Mesenteric fat pad (tissue), 1 donor: Measurements from ENCODE around the gene SUSD1. TPM values are rescaled to one million over a fixed set of nuclear protein-coding genes. Genes with fewer than 3 reads are reported as not detected.

Experiments
- DNase-seq: peaks from one replicate; pipeline ENCODE4 v3.0.0-alpha.2; 2020; ENCODE audit warnings: low spot score
- total RNA-seq: library from RNA; stranded (reverse); fragmentation: NEBNext Ultra II Directional; extraction: Animal tissue kit (Norgen Biotek cat#: 25700); gene quantifications from one replicate; pipeline ENCODE4 v1.2.1, GENCODE V29; 2021
- donor health status: DM: yes; HTN: yes; CAD: no.

The SUSD1 gene
- total RNA-seq, 1 donor from 2014 or later, result 18.9 TPM

DNA sequence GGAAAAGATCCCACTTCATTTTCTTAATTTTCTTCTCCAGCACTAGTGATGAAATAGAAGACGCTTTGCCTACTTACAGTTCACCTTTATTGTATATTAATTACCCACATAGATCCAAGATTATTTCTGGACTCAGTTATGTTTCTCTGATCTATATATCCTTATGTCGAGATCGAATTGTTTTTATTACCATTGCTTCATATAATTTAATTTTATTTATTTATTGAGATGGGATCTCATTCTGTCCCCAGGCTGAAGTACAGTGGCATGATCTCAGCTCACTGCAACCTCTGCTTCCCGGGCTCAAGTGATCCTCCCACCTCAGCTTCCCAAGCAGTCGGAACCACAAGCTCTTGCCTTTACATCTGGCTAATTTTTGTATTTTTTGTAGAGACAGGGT, 157.2 kb downstream of the SUSD1 start:
- no peak for DNase-seq

DNA sequence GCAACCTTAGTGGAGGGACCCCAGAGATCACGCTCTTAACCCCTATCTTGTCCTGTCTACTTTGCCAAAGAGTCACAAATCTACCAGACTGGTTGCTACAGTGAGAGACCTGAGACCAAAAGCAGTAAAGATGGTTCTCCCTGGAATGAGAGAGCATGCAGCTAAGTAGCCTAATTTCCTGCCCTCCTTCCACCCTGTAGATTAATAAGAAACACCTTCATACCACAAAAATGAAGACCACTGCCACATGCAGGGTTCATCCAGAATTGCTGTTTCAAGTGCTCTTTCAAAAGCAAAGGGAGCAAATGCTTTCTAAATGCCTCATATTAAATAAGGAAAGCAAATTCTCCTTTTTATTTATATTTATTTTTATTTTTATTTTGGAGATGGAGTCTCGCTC, 159.4 kb downstream of the SUSD1 start:
- DNase-seq, result no peak

DNA sequence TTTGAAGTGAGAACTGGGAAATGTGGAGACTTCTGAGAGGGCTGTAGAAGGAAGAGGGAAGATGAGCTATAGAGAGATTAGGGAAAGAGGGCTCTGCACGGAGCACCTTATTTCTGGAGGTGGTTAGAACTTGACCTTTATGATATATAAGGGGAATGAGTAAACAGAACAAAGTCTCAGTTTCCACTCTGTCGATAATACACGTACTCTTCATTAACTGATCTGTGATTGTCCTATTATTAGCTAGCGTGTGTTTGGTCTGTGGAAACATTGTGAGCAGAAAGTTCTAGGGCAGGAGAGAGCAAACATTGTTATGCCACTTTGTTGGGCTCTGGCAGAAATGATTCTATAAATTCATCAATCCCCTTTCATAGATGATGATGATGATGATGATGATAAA, 159.9 kb downstream of the SUSD1 start:
- DNase-seq, result no peak

DNA sequence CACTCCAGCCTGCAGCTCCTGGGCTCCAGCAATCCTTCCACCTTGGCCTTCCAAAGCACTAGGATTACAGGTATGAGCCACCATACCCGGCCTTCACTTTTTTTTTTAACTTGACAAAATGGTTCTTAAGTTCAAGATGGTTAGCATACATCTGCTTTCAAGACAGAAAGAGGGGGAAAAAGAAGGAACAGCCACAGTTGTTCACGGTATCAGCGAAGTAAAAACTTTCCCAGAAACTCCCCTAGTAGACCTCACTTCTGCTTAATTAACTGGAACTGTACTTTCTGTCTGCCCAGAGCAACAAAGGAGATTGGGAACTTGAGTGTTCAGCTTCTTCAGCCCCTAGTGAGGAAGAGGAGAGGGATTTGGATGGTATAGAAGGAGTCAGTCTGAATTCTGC, 161.8 kb downstream of the SUSD1 start:
- no peak for DNase-seq

DNA sequence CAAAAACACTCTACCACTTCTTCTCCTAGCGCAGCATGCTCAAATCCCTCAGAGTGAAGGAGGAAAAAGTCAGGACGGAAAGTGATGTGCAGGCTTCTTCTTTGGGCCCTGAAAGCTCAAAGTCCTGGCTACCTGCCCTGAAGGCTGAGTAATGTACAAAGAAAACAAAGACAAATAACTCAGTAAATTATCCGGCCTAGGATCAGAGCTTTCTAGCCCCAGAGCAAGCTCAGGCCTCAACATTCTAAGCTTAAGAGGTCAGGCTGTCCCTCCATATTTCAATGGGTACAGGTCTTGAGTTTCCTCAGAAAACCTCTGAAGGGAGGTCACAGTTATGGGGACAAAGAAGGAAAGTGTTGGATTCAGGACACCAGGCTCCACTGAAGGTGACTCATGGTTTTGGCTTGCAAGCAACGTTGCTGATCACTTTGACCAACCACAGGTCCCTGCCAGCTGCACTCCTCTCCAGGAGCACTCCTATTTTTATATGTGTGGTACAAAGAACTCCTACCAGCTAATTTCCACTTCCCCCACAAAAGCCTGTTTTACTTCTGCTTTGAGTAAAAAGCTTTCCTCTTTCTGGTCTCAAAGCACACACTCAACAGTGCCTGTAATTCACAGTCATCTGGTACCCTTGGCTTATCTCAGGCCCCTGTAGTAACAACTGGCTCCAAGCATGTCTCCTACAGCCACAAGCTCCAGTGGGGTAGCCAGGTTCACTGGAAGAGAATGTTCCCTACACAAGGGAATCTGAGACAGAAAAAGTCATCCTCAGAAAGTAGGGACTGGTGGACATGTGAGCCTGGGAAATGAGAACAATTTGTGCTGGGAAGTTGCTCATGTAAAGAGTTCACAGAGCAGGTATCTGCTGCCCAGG, 162.8 kb downstream of the SUSD1 start:
- DNase-seq, result no peak

DNA sequence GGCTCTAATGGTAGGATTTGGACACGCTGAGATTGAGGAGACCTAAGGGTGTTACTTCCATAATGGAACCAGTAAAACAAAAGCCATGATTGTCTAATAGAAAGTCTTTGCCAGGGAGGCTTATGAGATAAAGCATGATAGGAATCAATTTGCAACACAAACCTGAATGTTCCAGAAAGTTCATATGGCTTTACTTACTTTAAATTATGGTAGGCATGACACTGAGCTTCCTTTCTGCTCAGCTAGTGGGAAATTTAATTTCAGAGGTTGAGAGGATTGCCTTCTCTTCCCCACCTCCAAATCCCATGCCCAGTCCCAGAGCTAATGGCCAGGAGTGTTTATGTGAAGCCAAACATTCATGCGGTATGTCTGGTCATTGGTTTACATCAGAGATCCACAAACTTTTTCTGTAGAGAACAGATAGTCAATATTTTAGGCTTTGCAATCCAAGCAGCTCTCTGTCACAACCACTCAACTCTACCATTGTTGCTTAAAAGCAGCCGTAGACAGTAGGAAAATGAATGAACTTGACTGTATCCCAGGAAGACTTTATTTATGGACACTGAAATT, 164.0 kb downstream of the SUSD1 start:
- DNase-seq, result no peak

DNA sequence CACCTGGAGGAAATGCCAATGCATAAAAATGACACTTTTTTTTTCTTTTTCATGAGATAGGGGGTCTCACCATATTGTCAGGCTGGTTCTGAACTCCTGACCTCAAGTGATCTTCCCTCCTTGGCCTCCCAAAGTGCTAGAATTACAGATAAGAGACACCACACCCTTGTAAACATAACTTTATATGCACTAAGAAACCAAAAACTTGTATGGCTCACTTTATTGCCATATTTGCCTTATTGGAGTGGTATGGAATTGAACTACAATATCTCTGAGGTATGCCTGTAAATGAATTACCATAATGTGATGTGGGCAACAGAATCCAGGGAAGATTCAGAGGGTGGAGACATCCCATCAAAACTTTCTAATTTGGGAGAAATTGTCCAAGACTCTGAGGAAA, 164.6 kb downstream of the SUSD1 start:
- DNase-seq, result no peak

DNA sequence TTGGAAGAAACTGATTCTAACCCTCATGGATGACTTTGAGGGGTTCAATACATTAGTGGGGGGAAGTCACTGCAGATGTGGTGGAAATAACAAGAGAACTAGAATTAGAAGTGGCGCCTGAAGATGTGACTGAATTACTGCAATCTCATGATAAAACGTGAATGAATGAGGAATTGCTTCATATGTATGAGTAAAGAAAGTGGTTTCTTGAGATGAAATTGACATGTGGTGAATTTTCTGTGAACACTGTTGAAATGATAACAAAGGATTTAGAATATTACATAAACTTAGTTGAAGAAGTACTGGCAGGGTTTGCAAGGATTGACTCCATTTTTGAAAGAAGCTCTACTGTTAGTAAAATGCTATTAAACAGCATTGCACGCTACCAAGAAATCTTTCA, 165.4 kb downstream of the SUSD1 start:
- no peak for DNase-seq

DNA sequence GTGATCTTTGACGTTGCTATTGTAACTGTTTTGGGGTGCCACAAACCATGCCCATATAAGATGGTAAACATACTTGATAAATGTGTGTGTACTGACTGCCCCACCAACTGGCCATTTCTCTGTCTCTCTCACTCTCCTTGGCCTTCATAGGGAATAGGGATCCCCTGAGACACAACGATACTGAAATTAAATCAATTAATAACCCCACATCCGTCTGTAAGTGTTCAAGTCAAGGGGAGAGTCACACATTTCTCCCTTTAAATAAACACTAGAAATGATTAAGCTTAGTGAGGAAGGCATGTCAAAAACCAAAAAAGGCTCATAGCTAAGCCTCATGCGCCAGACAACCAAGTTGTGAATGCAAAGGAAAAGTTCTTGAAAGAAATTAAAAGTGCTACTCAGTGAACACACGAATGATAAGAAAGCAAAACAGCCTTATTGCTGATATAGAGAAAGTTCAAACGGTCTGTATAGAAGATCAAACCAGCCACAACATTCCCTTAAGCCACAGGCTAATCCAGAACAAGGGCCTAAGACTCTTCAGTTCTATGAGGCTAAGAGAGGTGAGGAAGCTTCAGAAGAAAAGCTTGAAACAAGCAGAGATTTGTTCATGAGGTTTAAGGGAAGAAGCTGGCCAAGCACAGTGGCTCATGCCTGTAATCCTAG, 167.4 kb downstream of the SUSD1 start:
- DNase-seq, result no peak

DNA sequence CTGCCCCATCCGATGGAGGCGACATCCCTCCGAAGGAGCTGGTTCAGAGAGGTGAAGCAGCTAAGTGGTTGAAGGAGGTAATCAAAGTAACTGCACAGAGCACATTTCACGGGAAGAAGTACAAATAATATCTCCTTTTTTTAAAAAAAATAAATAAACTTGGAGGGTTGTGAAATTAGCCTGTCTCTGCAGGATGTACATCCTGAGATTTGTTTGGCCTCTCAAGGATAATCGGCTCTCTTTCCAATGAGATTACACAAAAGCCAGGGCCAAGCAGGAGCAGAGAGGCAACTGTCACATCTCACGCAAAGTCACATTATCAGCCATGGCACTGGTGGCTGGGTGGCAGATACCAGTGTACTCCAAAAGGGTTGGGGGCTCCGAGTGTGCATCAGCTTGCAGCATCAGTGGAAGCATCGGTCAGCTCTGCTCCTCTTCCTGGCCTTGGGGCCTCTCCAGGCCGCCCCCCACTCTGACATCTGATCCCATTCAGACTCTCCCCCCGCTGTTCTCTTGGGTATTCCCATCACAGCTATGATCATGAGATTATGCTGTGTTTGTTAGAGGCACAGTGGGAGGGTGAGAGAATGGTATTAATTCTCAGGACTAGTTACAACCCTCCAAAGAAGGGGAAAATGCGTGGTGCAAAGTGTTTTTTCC, 168.6 kb downstream of the SUSD1 start:
- DNase-seq, result no peak

DNA sequence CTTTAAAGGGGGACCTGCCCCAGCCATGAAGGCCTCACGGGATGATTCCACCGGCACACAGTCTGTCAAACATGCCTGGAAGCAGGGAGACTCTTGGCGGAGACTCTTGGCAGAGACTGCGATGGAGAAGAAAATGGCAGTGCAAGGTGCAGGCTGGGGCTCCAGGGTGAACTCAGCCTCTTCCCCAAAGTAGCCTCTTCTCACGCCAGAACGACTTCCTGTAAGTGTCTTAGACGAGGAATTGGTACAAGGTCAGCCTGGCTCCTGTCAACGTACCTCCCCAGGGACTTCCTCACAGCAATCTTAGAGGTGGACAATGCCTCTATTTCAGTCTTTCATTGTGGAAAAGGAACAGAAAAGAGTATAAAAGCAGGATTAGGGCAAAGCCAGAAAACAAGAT, 169.2 kb downstream of the SUSD1 start:
- DNase-seq, result no peak

DNA sequence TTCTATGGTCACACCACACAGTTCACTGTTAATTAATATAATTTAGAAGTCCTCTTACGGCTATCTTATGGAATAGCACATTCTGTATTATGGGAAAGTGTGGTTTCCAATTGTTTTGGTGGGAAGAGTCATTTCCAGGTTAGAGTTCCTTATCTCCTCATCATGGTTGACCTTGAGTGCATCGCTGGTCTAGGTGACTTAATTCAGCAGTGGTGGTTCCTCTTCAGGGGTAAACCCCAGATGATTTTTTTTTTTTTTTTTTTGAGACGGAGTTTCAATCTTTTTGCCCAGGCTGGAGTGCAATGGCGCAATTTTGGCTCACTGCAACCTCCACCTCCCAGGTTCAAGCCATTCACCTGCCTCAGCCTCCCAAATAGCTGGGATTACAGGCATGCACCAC, 171.6 kb downstream of the SUSD1 start:
- no peak for DNase-seq

DNA sequence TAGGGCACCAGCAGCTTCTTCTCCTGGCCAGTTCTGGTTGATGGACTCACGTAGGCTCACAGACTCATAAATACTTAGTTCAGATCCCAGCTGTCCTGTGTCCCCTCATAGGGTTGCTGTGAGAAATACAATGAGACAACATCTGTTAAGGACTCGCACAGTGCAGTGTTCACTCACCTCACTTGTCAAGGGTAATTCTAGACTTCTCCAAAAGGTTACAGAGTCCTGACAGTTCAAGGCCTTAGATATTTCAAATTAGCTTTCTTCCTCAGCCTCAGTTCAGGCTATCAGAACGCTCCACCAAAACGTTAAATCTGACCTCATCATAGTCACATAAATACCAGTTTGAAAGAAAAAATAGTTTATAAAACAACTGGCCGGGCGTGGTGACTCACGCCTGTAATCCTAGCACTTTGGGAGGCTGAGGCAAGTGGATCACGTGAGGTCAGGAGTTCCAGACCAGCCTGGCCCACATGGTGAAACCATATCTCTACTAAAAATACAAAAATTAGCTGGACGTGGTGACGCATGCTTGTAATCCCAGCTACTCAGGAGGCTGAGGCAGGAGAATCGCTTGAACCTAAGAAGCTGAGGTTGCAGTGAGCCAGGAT, 172.1 kb downstream of the SUSD1 start:
- DNase-seq, result no peak

DNA sequence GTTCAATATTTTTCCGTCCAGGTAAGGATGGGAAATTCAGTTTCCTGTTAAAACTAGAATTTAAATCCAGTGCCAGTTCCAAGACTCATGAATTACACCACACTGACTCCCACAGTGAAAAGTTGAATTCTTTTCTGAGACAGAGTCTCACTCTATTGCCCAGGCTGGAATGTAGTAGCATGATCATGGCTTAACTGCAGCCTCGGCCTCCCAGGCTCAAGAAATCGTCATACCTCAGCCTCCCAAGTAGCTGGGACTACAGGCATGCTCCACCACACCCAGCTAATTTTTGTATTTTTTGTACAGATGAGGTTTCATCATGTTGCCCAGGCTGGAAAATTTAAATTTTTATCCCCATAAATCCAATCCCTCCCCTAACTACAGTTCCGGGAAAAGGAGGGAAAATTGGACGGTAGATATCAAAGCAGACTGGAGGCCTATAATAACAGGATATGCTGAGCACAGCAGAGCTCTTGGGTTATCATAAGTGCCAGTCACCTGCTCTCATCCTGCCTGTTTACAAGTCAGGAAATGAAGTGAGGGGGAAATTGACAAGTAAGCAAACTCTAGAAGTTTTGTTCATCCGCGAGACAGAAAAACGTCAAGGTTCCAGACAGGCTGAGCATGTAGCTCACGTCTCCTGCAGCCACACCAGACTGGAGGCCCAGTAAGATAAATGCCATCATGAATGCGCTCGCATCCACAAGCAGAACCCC, 172.8 kb downstream of the SUSD1 start:
- no peak for DNase-seq

DNA sequence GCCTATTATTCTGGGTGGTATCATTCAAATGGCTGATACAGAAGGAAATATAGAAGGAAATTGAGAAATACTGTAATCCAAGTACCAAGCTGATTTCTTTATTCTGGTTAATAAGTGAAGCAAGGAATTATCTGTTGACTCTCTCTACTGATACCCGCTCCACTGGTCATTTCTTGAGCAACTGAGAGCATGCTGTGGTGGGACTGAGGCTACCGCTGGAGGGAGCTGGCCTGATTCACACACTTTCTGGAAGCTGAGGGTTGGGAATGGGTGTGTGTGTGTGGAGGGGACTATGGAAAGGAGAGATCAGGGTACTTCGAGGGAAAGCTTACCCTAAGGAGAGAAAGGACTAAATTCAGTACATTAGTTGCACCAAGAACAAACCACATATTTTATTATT, 174.4 kb downstream of the SUSD1 start:
- DNase-seq, result no peak

DNA sequence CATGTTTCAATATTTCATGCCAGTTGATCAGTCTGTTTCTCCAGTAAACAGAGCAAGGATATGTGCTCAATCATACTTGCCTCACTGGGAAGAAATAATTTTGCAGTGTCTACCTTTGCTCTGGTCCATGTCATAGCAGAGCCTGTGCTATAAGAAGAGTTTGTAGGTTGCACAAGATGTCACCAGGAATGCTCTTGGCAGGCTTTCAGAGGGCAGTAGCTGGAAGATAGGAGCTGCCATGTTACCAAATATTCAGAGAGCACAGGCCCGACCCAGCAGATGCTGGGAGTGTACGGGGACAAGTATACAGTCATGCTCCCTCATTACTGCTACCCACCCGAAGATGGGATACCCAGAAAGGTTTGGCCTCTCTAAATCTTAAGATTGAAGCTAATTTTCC, 175.8 kb downstream of the SUSD1 start:
- DNase-seq, result no peak

DNA sequence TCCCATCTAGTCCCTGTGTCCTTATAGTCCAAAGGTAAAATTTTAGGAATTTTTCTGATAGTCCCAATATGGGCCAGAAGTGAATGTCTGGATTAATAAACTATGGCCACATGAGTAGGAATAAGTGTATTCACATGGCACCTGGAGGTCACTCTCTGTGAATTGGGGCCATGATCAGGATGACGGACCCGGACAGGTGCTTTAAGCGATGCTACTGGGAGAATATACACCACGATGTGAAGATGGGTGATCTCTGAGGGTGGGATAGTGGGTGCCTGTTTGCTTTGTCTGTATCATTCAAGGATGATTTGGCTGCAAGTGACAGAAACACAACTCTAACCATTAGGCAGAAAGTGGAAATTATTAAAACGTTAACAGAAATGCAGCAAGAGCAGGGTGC, 177.3 kb downstream of the SUSD1 start:
- DNase-seq, result no peak

DNA sequence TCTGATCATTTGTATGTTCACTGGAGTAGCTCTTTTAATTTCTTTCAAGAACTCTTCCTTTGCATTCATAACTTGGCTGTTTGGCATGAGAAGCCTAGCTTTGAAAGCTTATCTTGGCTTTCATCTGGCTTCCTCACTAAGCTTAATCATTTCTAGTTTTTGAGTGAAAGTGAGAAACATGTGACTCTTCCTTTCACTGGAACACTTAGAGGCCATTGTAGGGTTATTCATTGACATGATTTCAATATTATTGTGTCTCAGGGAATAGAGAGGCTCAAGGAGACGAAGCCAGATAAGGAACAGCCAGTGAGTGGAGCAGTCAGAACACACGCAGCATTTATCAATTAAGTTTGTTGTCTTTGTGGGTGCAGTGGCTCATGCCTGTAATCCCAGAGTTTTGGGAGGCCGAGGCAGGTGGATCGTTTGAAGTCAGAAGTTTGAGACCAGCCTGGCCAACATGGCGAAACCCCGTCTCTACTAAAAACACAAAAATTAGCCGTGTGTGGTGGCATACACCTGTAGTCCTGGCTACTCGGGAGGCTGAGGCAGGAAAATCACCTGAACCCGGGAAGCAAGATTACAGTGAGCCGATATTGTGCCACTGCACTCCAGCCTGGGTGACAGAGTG, 180.2 kb downstream of the SUSD1 start:
- no peak for DNase-seq

DNA sequence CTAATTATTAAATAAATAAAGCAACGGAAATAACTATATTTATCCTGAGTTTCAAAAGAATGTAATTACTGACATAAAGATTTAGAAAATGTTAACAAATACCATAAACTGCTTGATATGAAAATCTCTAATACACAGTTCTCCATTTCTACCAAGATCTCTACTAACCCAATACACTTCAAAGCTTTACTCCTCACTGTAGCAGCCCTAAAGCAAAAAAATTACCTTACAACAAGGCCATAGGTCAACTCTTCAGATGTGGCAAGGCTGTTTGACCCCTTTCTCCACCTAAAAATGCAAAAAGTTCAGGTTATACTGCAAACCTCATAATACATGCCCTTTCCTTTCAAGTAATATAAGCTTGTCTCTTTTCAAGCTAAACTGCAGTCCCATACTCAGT, 181.8 kb downstream of the SUSD1 start:
- DNase-seq, result no peak

DNA sequence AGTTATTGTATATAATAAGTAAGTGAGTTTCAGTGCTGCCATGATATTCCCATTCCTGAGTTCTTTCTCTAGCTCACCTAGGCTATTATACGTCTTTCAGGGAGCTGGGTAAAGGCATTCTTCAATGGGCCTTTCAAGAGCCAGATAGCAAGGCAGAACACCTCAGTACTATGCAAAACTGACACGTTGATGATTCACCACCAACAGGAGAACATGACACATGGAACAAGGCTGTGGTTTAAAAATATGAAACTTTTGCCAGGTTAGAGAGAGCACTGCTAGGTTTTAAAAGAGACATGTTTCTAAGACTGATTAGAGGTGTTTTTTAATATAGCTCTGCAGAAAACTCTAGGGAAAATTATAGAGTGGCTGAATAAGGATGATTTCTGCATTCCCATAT, 182.6 kb downstream of the SUSD1 start:
- DNase-seq, result no peak

DNA sequence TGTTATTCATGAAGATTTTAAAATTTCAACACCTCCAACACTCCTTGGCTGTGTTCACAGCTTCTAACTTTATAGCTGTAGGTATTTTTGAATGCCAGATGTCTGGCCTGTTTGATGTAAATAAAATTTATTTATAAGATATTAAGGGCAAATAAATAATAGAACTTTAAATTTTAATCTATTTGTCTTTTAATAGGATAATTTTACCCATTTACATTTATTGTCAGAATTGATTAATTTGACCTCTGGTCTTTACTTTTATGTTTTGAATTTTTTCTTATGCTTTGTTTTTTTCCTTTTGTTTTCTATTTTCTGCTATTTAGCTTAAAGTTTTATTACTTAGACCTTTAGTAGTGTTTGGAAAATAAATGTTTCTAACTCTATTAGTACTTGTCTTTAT, 183.9 kb downstream of the SUSD1 start:
- DNase-seq, result no peak
